T-helper 2 cell treated with Interferon-gamma antibody and Interleukin-4, amounts not matched to agents 5 μg/mL and 100 μg/mL, for 36 hours (primary cell): Measurements from ENCODE around the gene GPR6.
A peak's percentile ranks its signal among the peaks of the same experiment; 100 is the strongest.

ENCODE experiments used
- DNase-seq: peaks from one replicate; pipeline ENCODE4 v3.0.0; 2021; ENCODE audit warnings: low spot score
- H3K27ac Mint-ChIP-seq: one replicate; pipeline ENCODE4 v1.8.0; 2021; ENCODE audit warnings: mild to moderate bottlenecking, mixed read lengths
- H3K27me3 Mint-ChIP-seq: one replicate; pipeline ENCODE4 v1.8.0; 2021; ENCODE audit warnings: low read depth, mixed read lengths
- H3K36me3 Mint-ChIP-seq: one replicate; pipeline ENCODE4 v1.8.0; 2021; ENCODE audit warnings: low read depth, mixed read lengths
- H3K4me1 Mint-ChIP-seq: one replicate; pipeline ENCODE4 v1.8.0; 2021; ENCODE audit warnings: low read depth, mixed read lengths
- H3K4me3 Mint-ChIP-seq: one replicate; pipeline ENCODE4 v1.8.0; 2022; ENCODE audit warnings: mild to moderate bottlenecking, moderate library complexity, mixed read lengths
- H3K9me3 Mint-ChIP-seq: one replicate; pipeline ENCODE4 v1.8.0; 2021; ENCODE audit warnings: mixed read lengths

Gene GPR6

GRCh38 chr6:109978174-109979032 is at the start of gene GPR6:
GPR6 (plus strand) TSS chr6:109978311; CDS start chr6:109979113, 802 bp downstream.
- Mint-ChIP-seq H3K4me3 (no peak within 1 kb of the TSS), H3K36me3 (no peaks in the 10 kb centered on the region), H3K9me3 (no peaks in the 10 kb centered on the region), H3K4me1 (no peaks in the 10 kb centered on the region), H3K27me3 (peaks cover 21% of the 10 kb centered on the region), H3K27ac (no peak within 1 kb of the TSS)
- DNase-seq = peak; percentile 42

- Mint-ChIP-seq H3K4me3 (no peak overlapping the region), H3K27ac (no peak overlapping the region), H3K27me3 (no peaks in the 10 kb centered on the region), H3K36me3 (no peaks in the 10 kb centered on the region), H3K9me3 (peaks cover 3% of the 10 kb centered on the region), H3K4me1 (no peaks in the 10 kb centered on the region)
- DNase-seq = no peak
Measured at GRCh38 chr6:109934293-109934692, 43.8 kb upstream of the GPR6 start.

GRCh38 chr6:109939654-109940053 is 38.5 kb upstream of the GPR6 start:
- no peak for DNase-seq
- peaks cover 2% of the 10 kb centered on the region for H3K9me3 Mint-ChIP-seq
- peaks cover 11% of the 10 kb centered on the region for H3K27me3 Mint-ChIP-seq
- H3K4me3 Mint-ChIP-seq = no peak overlapping the region
- H3K27ac Mint-ChIP-seq = no peak overlapping the region
- H3K4me1 Mint-ChIP-seq = no peaks in the 10 kb centered on the region
- H3K36me3 Mint-ChIP-seq = no peaks in the 10 kb centered on the region

GRCh38 chr6:109944448-109944847 is 33.7 kb upstream of the GPR6 start:
- no peaks in the 10 kb centered on the region for H3K4me1 Mint-ChIP-seq
- H3K27me3 Mint-ChIP-seq = peaks cover 11% of the 10 kb centered on the region
- no peaks in the 10 kb centered on the region for H3K9me3 Mint-ChIP-seq
- H3K27ac Mint-ChIP-seq = no peak overlapping the region
- H3K36me3 Mint-ChIP-seq = no peaks in the 10 kb centered on the region
- H3K4me3 Mint-ChIP-seq = no peak overlapping the region
- no peak for DNase-seq

GRCh38 chr6:109945091-109945490 is 33.0 kb upstream of the GPR6 start:
- H3K27me3 Mint-ChIP-seq = peaks cover 11% of the 10 kb centered on the region
- no peaks in the 10 kb centered on the region for H3K36me3 Mint-ChIP-seq
- H3K27ac Mint-ChIP-seq = no peak overlapping the region
- no peak for DNase-seq
- no peak overlapping the region for H3K4me3 Mint-ChIP-seq
- no peaks in the 10 kb centered on the region for H3K4me1 Mint-ChIP-seq
- H3K9me3 Mint-ChIP-seq = no peaks in the 10 kb centered on the region

GRCh38 chr6:109946979-109947378 is 31.1 kb upstream of the GPR6 start:
- Mint-ChIP-seq H3K9me3 (no peaks in the 10 kb centered on the region), H3K4me3 (no peak overlapping the region), H3K27me3 (peaks cover 9% of the 10 kb centered on the region), H3K4me1 (no peaks in the 10 kb centered on the region), H3K27ac (no peak overlapping the region), H3K36me3 (no peaks in the 10 kb centered on the region)
- DNase-seq = no peak

GRCh38 chr6:109949281-109950065 is 28.6 kb upstream of the GPR6 start:
- Mint-ChIP-seq H3K27ac (no peak overlapping the region), H3K4me3 (no peak overlapping the region), H3K27me3 (no peaks in the 10 kb centered on the region), H3K36me3 (no peaks in the 10 kb centered on the region), H3K4me1 (no peaks in the 10 kb centered on the region), H3K9me3 (peaks cover 1% of the 10 kb centered on the region)
- DNase-seq = no peak

- Mint-ChIP-seq H3K9me3 (peaks cover 8% of the 10 kb centered on the region), H3K4me3 (no peak overlapping the region), H3K36me3 (no peaks in the 10 kb centered on the region), H3K4me1 (no peaks in the 10 kb centered on the region), H3K27me3 (no peaks in the 10 kb centered on the region), H3K27ac (no peak overlapping the region)
- no peak for DNase-seq
Measured at GRCh38 chr6:109955491-109955890, 22.6 kb upstream of the GPR6 start.

GRCh38 chr6:109958626-109959025 is 19.5 kb upstream of the GPR6 start:
- Mint-ChIP-seq H3K4me3 (no peak overlapping the region), H3K36me3 (no peaks in the 10 kb centered on the region), H3K27me3 (no peaks in the 10 kb centered on the region), H3K27ac (no peak overlapping the region), H3K9me3 (peaks cover 8% of the 10 kb centered on the region), H3K4me1 (no peaks in the 10 kb centered on the region)
- DNase-seq = no peak

- no peak for DNase-seq
- H3K4me3 Mint-ChIP-seq = no peak overlapping the region
- no peaks in the 10 kb centered on the region for H3K36me3 Mint-ChIP-seq
- no peak overlapping the region for H3K27ac Mint-ChIP-seq
- no peaks in the 10 kb centered on the region for H3K4me1 Mint-ChIP-seq
- H3K27me3 Mint-ChIP-seq = no peaks in the 10 kb centered on the region
- H3K9me3 Mint-ChIP-seq = no peaks in the 10 kb centered on the region
Measured at GRCh38 chr6:109961611-109962041, 16.5 kb upstream of the GPR6 start.

- Mint-ChIP-seq H3K27me3 (no peaks in the 10 kb centered on the region), H3K27ac (no peak overlapping the region), H3K9me3 (no peaks in the 10 kb centered on the region), H3K4me3 (no peak overlapping the region), H3K4me1 (no peaks in the 10 kb centered on the region), H3K36me3 (no peaks in the 10 kb centered on the region)
- no peak for DNase-seq
Measured at GRCh38 chr6:109962271-109962670, 15.8 kb upstream of the GPR6 start.

- Mint-ChIP-seq H3K27ac (no peak overlapping the region), H3K4me3 (no peak overlapping the region), H3K27me3 (no peaks in the 10 kb centered on the region), H3K9me3 (no peaks in the 10 kb centered on the region), H3K36me3 (no peaks in the 10 kb centered on the region), H3K4me1 (no peaks in the 10 kb centered on the region)
- no peak for DNase-seq
Measured at GRCh38 chr6:109963598-109964170, 14.4 kb upstream of the GPR6 start.

GRCh38 chr6:109964949-109965348 is 13.2 kb upstream of the GPR6 start:
- Mint-ChIP-seq H3K4me1 (no peaks in the 10 kb centered on the region), H3K36me3 (no peaks in the 10 kb centered on the region), H3K9me3 (no peaks in the 10 kb centered on the region), H3K27me3 (peaks cover 4% of the 10 kb centered on the region), H3K27ac (no peak overlapping the region), H3K4me3 (no peak overlapping the region)
- DNase-seq = no peak

- no peak overlapping the region for H3K4me3 Mint-ChIP-seq
- no peaks in the 10 kb centered on the region for H3K36me3 Mint-ChIP-seq
- DNase-seq = no peak
- no peaks in the 10 kb centered on the region for H3K4me1 Mint-ChIP-seq
- no peak overlapping the region for H3K27ac Mint-ChIP-seq
- peaks cover 6% of the 10 kb centered on the region for H3K27me3 Mint-ChIP-seq
- H3K9me3 Mint-ChIP-seq = no peaks in the 10 kb centered on the region
Measured at GRCh38 chr6:109966299-109966698, 11.8 kb upstream of the GPR6 start.
